ENCODE data around the gene C4orf36. TPM values are rescaled to one million over a fixed set of nuclear protein-coding genes. Genes with fewer than 3 reads are reported as not detected.
A peak's percentile ranks its signal among the peaks of the same experiment; 100 is the strongest.

The C4orf36 gene, protein sequence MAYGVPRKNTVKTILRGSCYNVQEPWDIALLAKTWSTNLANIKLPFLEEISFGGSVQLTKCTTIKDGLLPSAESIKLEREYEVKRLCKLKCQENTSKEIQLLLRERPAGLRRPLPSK
- total RNA-seq: 2.1 TPM

DNA sequence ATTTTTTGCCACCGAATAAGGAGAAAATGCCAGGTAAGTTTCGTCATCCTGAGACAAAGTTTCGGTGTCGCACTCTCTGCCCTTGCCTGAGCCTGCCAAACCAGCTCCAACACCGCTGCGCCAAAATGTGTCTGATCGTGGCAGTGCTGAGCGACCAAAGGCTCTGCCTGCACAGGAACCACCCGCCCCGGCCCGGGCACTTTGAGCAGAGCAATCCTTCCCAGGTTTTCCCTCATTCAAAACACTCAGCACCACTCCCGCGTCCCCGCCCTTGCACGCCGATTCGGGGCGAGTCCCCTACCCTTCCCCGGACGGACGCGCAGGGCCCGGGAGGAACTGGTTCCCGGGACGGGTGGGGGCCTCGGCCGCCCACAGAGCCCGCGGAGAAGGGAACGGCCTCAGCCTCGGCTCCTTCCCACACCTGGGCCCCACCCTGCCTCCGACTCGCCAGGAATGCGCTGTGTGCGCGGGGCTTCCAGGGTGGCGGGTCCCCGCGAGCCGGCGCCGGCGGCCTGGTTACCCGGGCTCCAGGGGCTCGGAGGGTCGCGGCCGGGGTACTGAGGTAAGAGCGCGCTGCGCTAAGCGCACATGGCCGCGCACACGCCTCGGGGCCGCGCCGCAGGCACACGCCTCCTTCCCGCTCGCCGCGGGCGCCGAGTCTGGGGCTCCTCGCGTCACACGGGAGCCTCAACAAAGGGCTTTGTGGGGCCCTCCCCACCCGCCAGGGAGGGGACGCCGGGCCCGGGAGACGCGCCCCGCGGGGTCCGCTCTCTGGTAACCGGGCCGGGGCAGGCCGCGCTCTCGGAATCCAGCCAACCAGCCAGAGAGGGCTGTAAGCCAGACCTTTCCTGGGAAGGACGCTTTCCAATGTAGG is at the start of gene C4orf36:
Gene C4orf36, minus strand, starts transcription at position 661 of the 874 bp plus-strand sequence. CDS start 902 bp downstream, outside the sequence.
- peak; percentile 87 for DNase-seq (ENCODE audit: low spot score)

DNA sequence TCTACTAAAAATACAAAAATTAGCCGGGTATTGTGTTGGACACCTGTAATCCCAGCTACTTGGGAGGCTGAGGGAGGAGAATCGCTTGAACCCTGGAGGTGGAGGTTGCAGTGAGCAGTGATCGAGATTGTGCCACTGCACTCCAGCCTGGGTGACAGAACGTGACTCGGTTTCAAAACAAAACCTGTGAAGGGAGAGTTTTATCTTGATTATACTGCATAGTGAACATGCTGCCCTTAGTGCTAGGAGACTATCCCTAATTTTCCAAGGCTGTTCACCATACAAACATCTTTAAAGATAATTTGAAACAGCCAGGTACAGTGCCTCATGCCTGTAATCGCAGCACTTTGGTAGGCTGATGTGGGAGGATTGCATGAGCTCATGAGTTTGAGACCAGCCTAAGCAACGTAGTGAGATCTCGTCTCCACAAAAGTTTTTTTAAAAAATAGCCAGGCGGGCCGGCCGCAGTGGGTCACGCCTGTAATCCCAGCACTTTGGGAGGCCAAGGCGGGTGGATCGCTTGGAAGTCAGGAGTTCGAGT is 48.8 kb upstream of the C4orf36 start:
- DNase-seq (ENCODE audit: low spot score): no peak

DNA sequence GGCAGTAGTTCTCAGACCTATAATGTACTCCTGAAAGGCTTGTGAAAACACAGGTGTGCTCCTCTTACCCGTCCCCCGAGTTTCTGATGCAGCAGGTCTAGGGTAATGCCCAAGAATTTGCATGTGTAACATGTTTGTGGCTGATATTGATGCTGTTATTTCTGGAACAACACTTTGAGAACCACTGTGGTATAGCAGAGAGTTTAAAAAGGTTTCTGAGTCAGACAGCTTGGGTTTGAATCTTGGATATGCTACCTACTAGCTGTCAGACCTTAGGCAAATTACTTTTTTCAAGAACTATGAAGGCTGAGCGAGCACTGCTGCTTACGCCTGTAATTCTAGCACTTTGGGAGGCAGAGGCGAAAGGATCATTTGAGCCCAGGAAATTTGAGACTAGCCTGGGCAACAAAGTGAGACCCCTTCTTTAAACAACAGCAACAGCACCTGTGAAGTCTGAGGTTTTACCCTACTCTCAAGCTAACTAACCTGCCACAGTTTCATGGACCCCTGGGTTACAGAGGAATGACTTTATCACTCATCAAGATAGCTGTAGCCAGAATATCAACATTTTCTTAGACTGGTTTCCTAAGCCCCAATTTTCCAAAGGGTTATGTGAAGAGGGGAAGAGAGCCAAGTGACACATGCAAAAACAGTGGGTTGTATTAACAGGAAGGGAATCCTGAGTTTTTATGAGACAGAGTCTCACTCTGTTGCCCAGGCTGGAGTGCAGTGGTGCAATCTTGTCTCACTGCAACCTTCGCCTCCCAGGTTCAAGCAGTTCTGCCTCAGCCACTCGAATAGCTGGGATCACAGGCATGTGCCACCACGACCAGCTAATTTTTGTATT is 47.7 kb upstream of the C4orf36 start:
- DNase-seq (ENCODE audit: low spot score): no peak

GRCh38 chr4:86938771-86939520 is 46.7 kb upstream of the C4orf36 start:
- DNase-seq (ENCODE audit: low spot score): no peak

GRCh38 chr4:86935853-86936733 is 43.9 kb upstream of the C4orf36 start:
- peak; percentile 77 for DNase-seq (ENCODE audit: low spot score)

GRCh38 chr4:86935566-86935852 is 43.3 kb upstream of the C4orf36 start:
- DNase-seq (ENCODE audit: low spot score): no peak

DNA sequence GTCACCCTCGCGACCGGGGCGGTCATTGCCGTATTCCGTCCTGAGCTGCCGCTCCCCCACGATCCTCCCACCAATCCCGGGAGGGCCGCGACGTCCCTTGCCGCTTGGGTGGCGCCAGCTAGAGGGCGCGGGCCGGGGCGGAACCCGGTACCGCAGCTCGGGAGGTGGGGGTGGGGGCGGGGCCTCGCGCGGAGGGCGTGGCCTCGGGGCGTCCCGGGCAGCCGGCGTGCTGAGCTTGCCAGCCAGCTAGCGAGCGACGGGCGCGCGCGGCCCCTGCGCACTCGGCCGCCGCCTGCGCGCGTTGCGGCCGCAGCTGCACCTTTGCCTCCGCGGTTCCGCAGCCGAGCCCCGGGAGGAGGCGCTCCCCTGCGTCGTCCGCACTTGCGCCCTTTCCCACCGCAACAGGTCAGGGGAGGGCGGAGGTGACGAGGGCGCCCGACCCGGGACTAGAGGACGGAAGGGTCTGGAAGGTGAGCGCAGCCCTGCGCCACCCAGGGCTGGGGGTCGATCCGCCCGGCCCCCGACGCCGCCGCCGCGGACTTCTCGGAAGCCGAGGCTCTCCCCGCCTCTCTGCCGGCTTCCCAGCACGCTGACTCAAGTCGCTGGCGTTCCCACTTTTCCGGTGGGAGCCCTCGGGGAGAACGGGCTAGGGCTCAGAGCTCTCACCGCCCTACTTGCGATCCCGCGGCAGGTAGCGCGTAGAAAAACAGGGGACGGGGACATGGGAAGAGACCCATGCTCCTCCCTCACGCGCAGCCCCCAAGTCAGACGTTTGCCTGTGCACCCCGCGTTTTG is 42.7 kb upstream of the C4orf36 start, which contains the start of gene AFF1:
Gene AFF1, plus strand, starts transcription at position 241 of the 795 bp plus-strand sequence. CDS start 13,523 bp downstream, outside the sequence.
- DNase-seq (ENCODE audit: low spot score): peak; percentile 95

DNA sequence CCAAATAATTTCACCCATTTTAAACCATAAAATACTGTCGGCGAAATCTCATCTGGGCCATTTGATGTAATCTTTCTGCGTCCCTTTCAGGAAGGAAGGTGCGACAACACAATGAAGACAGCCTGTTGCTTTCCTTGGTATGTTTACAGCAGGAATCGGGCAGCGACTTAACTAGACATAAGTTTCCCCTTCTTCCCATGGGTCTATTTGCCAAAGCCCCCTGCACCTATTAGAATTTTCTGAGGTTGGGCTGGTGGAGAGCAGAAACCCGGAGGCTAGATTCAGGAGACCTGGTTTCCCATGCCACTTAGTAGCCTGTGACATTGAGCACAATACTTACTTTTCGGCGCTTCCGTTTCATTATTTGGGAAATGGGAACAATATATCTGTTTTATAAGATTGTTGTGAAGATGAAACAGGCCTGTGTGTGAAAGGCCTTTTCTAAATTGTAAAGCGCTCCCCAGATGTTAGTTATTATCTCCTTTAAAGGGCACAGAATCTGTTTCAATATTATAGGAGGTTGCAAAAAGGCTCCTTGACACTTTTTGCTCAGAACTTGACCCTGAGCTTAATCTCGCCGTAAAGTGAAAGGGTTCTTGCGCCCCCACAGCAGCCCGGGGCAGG is 42.0 kb upstream of the C4orf36 start:
- DNase-seq (ENCODE audit: low spot score): no peak

- DNase-seq (ENCODE audit: low spot score): no peak
These were observed 36.4 kb upstream of the C4orf36 start for GRCh38 chr4:86928400-86929255.

DNA sequence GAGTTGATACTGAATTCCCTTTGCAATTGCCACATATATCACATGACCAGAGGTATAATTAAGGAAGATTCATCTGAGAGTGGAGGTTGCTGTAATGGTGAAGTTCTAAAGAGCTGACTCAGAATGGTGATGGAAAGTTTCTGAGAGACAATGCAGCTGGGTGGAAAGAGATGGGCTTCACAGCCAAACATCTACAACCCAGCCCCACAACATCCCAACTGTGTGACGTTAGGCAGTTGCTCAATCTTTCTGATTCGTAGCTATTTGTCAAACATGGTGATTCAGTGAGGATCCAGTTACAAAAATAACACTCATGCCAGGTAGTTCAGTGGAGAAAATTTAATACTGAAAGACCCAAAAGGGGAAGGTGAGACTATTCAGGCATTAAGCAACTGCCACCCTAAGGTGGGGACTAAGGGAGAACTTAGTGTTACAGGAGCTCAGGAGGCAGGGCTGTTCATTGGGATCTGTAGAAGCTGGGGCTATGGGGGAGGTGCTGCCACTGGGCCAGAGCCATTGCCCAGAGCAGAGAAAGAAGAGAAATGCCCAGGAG is 35.7 kb upstream of the C4orf36 start:
- DNase-seq (ENCODE audit: low spot score): no peak

GRCh38 chr4:86926435-86927086 is 34.3 kb upstream of the C4orf36 start:
- no peak for DNase-seq (ENCODE audit: low spot score)

DNA sequence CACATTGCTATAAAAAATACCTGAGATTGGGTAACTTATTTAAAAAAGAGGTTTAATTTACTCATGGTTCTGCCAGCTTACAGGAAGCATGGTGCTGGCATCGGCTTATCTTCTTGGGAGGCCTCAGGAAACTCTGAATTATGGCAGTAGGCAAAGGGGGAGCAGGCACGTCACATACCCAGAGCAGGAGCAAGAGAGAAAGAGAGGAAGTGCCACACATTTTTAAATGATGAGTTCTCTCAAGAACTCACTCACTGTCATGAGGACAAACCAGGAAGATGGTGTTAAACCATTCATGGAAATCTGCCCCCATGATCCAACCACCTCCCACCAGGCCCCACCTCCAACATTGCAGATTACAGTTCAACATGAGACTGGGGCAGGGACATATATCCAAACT is 32.6 kb upstream of the C4orf36 start:
- no peak for DNase-seq (ENCODE audit: low spot score)

DNA sequence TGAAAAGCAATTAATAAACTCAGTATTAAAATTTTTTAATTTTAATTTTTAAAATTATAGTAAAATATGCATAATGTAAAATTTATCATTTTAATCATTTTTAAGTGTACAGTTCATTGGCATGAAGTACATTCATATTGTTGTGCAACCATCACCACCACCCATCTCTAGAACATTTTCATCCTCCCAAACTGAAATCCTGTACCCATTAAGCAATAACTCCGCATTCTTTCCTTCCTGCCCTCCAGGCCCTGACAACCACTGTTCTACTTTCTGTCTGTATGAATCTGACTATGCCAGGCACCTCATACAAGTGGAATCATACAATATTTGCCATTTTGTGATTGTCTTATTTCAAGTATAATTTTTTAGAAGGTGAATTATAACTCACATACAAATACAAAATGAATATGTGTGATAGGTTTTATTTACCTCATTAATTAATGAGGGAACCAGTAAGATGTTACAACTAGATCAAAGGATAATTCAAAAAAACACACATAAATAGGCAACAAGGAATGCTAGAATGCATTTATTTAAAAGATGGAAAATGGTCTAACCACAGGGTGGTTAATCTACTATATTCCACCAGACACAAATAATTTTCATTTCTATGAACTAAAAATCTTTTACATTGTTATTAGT is 29.5 kb upstream of the C4orf36 start:
- DNase-seq (ENCODE audit: low spot score): no peak

DNA sequence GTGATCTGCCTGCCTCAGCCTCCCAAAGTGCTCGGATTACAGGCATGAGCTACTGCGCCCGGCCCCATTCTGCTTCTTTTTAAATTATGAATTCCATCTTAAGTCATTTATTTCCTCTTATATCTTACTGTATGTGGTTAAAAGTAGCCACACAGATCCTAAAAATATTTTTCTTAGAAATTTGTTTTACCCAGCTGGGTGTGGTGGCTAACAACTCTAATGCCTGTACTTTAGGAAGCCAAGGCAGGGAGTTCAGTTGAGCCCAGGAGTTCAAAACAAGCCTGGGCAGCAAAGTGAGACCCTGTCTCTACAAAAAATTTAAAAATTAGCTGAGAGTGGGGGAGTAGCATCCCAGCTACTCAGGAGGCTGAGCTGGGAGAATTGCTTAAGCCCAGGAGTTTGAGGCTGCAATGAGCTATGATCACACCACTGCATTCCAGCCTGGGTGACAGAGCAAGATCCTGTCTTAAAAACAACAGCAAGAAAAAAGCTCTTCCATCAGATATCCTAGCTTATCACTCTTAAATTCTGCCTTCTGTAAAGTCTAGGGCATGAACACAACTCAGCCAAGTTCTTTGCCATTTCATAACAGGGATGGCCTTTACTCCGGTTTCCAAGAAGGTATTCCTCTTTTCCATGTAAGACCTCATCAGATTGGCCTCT is 27.5 kb upstream of the C4orf36 start:
- DNase-seq (ENCODE audit: low spot score): no peak

- DNase-seq (ENCODE audit: low spot score): no peak
These were observed 26.4 kb upstream of the C4orf36 start for GRCh38 chr4:86918539-86919072.
